HK-2 (cell line): ENCODE measurements around the gene CHPF2.

Source experiments
- DNase-seq: peaks from one replicate; pipeline ENCODE4 v3.0.0-alpha.2; 2018; ENCODE audit not compliant: unreplicated experiment

The CHPF2 gene

DNA sequence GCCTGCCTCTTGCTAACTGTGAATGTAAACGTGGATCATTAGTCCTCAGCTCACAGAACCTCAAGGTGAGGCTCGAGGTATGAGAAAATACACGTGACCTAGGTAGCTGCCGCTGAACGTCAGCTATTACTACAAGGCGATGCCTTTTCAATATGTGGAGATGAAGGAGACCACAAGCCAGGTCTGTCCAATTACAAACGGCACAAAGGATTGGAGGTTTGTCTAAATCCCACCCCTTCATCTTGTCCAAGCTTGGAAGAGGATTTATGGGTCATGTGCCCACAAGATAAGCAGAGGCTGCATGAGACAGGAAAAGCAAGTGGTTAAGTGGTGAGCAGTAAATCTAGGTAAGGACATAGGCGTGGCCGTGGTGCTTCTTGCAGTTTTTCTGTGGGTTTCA lies 25.4 kb upstream of the CHPF2 start:
- DNase-seq, result no peak

GRCh38 chr7:151207315-151207714 lies 25.0 kb upstream of the CHPF2 start:
- DNase-seq, result no peak

- DNase-seq, result no peak
These were observed 24.5 kb upstream of the CHPF2 start for GRCh38 chr7:151207804-151208203.

GRCh38 chr7:151208253-151208862 lies 23.9 kb upstream of the CHPF2 start:
- DNase-seq, result no peak

- no peak for DNase-seq
These were observed 22.7 kb upstream of the CHPF2 start for GRCh38 chr7:151209588-151209987.

- no peak for DNase-seq
These were observed 22.0 kb upstream of the CHPF2 start, which contains the start of gene H2BK1 for GRCh38 chr7:151210087-151210854. H2BK1 (minus strand) TSS chr7:151210488; CDS start chr7:151210318, 170 bp downstream.

- no peak for DNase-seq
These were observed 21.0 kb upstream of the CHPF2 start for GRCh38 chr7:151211155-151211772.

GRCh38 chr7:151212626-151213025 lies 19.7 kb upstream of the CHPF2 start:
- DNase-seq, result no peak

DNA sequence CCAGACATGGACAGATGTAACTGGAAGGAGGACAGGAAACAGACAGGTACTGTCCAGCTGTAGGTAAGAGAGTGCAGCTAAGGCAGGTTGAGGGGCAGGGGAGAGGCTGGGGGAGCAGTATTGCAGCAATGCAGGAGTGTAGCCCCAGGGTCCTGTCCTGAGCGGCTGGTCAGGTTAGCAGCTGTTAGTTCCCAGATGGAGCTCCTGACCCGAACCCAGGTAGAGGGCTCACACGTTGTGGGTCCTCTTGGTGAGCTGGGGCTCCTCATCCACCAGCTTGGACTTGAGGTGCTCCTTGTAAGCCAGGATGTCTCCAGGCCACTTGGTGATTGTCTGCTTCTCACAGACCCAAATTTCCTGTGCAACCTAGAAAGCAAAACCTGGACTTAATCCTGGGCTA lies 18.5 kb upstream of the CHPF2 start:
- no peak for DNase-seq

DNA sequence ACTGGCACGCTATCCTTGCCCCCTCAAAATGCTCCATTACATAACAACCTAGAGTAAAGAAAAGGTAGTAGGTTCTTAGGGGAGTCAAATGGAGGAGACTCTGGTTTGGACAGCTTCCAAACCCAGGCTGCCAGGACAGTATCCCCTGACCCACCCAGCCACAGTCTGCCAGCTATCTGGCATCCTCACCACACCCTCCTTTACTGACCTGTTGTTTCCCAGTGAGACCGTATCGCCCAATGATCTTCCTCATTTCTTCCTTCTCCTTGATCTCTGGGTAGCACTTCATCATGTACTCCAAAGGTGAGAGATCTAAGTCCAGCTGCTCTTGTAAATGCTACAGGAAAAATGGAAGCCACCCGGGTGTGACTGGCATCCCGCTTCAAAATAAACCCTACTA lies 16.9 kb upstream of the CHPF2 start:
- no peak for DNase-seq

DNA sequence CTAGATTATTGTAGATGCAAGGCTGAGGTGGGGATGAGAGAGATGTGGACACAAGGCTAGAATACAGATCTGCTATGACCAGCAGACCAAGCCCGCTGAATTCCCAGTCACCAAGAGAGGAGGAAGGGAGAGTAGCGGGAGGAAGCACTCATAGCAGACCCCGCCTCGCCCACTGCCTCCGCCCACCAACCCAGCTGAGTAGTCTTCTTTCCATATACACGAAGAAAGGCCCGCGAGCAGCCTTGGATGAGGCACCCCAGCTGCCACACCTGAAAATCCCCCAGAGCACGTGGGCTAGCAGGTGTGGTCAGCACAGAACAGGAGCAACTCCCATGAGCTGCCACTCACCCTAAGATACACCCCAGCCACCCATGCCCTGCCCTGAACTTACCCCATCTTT lies 14.1 kb upstream of the CHPF2 start:
- DNase-seq, result no peak

- DNase-seq, result no peak
These were observed 8.6 kb upstream of the CHPF2 start for GRCh38 chr7:151223728-151224127.

DNA sequence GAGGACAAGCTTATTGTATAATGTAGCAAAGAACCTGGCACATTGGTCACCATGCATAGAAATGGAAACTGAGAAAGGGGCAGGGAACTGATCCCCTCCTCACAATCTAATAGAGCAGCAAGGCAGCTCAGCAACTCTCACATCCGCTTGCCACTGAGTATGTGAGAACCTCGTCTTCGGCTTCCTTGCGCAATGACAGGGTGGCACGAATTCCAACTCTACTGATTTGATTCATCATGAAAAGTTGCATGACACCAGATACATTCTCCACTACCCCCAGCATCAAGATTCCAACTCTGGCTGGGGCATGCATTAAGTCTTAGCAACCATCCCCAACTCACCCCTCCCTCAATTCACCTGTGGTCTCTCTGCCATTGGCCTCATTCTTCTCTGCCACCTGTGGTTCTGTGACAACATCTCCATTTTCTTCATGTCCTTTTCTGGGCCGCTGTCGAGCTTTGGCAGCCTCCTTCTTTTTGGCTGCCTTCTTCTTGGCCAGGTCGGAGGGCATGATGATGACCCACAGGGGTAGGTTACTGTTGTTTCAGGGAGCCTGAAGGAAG lies 6.3 kb upstream of the CHPF2 start:
- no peak for DNase-seq

- no peak for DNase-seq
These were observed 5.8 kb upstream of the CHPF2 start for GRCh38 chr7:151226560-151226874.

DNA sequence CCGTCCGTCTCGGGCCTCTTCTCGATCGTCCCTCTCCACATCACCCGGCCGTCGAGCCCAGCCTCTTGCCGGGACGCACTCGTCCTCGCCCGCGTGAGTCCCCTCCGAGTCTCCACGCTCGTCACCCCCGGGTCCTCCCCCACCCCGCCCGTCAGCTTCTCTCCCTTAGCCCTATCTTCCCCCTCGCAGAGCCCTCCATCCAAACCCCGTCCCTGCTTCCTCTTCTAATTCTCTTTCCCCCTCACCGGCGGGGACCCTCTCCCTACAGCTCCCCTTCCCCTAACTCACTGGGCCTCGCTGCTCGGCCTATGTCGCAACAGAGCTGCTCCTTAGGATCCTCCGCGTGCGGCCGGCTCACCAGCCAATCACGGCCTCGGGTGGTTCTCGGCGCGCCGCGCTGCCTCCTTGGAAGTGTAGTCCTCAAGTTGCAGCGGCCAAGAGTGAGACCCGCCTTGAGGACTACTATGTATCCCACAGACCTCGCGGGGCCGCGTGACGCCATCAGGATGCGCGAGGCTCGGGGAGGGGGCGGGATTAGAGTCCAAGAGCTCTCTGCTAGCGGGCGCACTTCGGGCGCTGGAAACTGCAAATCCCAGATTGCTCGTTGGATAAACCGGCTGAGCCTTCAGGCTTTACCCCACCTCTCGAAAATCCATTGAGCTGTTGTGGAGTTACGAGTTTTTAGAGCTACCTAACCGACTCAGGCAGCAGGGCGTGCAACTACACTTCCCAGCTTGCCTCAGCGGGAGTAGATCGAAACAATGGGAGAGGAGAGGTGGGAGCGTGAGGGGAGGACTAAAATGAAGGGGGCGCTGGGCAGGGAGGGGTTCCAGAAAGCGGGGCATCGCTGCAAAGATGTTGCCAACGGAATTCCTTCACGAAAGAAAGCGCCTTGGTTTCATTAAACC lies 5.2 kb upstream of the CHPF2 start, which contains the start of gene ABCF2:
Gene ABCF2 (minus strand): TSS at position 331 of the 908 bp plus-strand sequence. CDS start 747 bp downstream, outside the sequence.
- peak; percentile 99 for DNase-seq

DNA sequence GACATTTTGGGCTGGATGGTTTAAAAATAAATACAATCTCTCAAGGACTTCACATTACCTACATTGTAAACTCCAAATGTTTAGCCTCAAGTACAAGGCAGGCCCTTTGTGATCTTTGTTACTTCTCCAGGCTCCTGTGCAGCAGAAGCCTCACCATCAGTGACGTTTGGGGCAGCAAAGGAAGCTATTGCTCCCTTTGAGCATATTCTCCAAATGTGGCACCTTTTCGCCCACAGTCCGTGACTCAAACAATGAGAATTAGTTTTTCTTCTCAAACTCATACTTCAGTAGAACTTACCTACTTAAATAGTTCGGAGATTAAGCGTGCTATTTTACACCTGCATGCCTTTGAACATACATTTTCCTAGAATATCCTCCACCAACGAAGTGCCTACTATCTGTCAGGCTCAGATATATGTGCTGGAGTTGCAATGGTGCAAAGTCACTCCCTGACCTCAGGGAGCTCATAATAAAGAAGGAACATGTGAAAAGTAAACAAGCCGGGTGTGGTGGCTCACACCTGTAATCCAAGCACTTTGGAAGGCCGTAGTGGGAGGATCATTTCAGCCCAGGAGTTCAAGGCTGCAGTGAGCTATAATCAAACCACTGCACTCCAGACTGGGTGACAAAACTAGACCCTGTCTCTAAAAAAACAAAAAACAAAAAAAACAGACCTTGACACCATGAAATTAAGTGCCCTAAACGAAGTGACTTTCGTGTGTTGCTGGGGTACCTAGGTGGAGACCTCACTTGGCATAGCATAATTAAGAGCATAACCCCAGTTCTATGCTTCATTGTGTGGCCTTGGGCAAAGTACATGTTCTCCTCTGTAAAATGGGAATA lies 4.0 kb upstream of the CHPF2 start:
- no peak for DNase-seq

GRCh38 chr7:151229249-151229648 lies 3.0 kb upstream of the CHPF2 start:
- DNase-seq, result no peak

GRCh38 chr7:151231080-151231479 lies 1.2 kb upstream of the CHPF2 start:
- DNase-seq, result no peak

GRCh38 chr7:151232917-151233701 lies 826 bp downstream of the CHPF2 start:
- peak; percentile 77 for DNase-seq

- no peak for DNase-seq
These were observed 1.5 kb downstream of the CHPF2 start for GRCh38 chr7:151233804-151234203.
